ENCODE results near the gene MRPS15. TPM values are rescaled to one million over a fixed set of nuclear protein-coding genes. Genes with fewer than 3 reads are reported as not detected.
A peak's percentile ranks its signal among the peaks of the same experiment; 100 is the strongest.

The MRPS15 gene
- total RNA-seq, 1 donor from 2014 or later, result 78.8 TPM

DNA sequence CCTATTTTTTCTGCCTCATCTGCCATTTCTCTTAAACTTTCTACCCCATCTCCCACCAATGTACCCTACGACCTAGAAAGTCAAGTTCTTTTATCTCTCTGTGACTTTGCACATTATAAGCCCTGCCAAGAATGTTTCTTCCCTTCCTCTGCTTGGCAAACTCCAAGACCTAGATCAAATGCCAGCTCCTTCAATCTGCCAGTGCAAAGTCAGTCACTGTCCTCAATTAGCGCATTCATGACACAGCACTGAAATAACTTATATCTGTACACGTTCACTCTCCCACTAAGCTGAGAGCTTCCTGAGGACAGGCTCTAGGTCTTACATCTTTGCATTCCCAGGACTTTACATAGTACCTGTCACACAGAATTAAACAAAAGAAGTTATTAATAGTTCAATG lies 45.0 kb downstream of the MRPS15 start:
- Mint-ChIP-seq H3K9me3 (ENCODE audit: unreplicated experiment) (no peaks in the 10 kb centered on the region), H3K27ac (ENCODE audit: unreplicated experiment) (no peak overlapping the region), H3K36me3 (ENCODE audit: low read depth, unreplicated experiment) (no peaks in the 10 kb centered on the region), H3K27me3 (ENCODE audit: unreplicated experiment) (no peaks in the 10 kb centered on the region), H3K4me3 (ENCODE audit: unreplicated experiment) (no peak overlapping the region), H3K4me1 (ENCODE audit: unreplicated experiment) (peaks cover 9% of the 10 kb centered on the region)
- DNase-seq (ENCODE audit: low spot score), result no peak
- TF ChIP-seq, protein P1, sequence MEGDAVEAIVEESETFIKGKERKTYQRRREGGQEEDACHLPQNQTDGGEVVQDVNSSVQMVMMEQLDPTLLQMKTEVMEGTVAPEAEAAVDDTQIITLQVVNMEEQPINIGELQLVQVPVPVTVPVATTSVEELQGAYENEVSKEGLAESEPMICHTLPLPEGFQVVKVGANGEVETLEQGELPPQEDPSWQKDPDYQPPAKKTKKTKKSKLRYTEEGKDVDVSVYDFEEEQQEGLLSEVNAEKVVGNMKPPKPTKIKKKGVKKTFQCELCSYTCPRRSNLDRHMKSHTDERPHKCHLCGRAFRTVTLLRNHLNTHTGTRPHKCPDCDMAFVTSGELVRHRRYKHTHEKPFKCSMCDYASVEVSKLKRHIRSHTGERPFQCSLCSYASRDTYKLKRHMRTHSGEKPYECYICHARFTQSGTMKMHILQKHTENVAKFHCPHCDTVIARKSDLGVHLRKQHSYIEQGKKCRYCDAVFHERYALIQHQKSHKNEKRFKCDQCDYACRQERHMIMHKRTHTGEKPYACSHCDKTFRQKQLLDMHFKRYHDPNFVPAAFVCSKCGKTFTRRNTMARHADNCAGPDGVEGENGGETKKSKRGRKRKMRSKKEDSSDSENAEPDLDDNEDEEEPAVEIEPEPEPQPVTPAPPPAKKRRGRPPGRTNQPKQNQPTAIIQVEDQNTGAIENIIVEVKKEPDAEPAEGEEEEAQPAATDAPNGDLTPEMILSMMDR (IDR thresholded peaks at IDR 0.05; ENCODE audit: unreplicated experiment), result no peak

DNA sequence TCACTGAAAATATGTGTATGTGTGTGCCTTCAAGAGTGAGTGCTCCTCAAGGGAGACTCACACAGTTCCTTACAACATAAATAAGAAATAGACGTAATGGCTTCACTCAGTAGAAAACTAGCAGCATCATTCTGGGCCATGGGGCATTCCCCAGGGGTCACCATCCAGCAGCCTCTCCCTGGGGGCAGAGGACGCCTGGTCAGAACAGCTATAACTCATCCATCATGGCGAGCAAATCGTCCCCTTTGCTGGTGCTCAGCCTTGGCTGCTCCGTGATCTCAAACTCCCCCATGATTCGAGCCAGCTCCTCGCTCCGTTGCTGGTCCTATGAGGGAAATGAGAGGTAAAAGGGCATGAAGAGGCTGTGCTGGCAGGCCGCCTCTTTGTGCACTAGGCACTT lies 46.3 kb downstream of the MRPS15 start:
- no peak overlapping the region for H3K27ac Mint-ChIP-seq (ENCODE audit: unreplicated experiment)
- H3K27me3 Mint-ChIP-seq (ENCODE audit: unreplicated experiment), result no peaks in the 10 kb centered on the region
- peaks cover 9% of the 10 kb centered on the region for H3K4me1 Mint-ChIP-seq (ENCODE audit: unreplicated experiment)

DNA sequence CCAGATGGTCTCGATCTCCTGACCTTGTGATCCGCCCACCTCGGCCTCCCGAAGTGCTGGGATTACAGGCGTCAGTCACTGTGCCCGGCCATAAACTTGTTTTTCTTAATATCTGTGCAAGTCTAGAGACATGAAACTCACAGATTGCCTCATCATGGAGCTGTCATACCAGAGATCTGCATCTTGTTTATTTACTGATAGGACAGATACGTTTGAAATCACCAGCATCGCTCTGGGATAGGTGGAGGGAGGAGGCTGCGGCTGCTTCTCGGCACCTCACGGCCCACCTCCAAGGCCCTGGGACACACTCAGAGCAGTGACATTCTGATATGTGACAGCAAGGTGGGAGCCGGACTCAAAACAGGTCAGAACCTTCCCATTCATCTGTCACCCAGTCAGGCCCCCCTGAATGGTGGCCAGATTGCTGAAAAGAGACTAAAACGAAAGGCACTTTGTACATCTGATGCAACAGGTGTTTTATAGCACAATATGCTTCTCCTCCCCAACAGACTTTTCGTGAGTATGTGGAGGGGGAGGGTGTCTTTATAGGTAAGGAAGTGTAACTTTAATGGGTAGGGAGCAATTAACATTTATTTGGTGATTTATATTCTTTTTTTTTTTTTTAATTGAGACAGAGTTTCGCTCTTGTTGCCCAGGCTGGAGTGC lies 48.4 kb downstream of the MRPS15 start:
- no peaks in the 10 kb centered on the region for H3K27me3 Mint-ChIP-seq (ENCODE audit: unreplicated experiment)

More for the DNA sequence above, 46.3 kb downstream of the MRPS15 start:
- H3K36me3 Mint-ChIP-seq (ENCODE audit: low read depth, unreplicated experiment), result no peaks in the 10 kb centered on the region
- no peak for DNase-seq (ENCODE audit: low spot score)
- H3K4me3 Mint-ChIP-seq (ENCODE audit: unreplicated experiment), result no peak overlapping the region
- TF ChIP-seq, protein P1 (IDR thresholded peaks at IDR 0.05; ENCODE audit: unreplicated experiment), result no peak
- H3K9me3 Mint-ChIP-seq (ENCODE audit: unreplicated experiment), result no peaks in the 10 kb centered on the region

DNA sequence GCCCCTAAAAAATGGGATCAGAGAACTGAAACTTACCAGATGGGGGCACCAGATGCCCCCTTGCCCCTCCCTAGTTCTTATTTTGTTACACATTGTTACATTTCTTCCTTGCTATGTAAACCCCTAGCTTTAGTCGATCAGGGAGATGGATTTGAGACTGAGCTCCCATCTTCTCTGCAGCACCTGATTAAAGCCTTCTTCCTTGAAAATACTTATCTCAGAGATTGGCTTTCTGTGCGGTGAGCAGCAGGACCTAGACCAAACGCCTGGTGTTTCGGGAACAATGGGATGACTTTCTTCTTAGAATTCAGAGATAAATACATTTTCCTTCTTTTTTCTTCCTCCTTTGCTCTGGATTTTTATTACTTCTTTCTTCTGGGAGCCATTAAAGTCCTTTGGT lies 49.8 kb downstream of the MRPS15 start:
- Mint-ChIP-seq H3K36me3 (ENCODE audit: low read depth, unreplicated experiment) (peaks cover 4% of the 10 kb centered on the region), H3K4me3 (ENCODE audit: unreplicated experiment) (no peak overlapping the region), H3K27me3 (ENCODE audit: unreplicated experiment) (no peaks in the 10 kb centered on the region), H3K9me3 (ENCODE audit: unreplicated experiment) (no peaks in the 10 kb centered on the region), H3K27ac (ENCODE audit: unreplicated experiment) (no peak overlapping the region), H3K4me1 (ENCODE audit: unreplicated experiment) (no peaks in the 10 kb centered on the region)
- no peak for DNase-seq (ENCODE audit: low spot score)
- TF ChIP-seq, protein P1 (IDR thresholded peaks at IDR 0.05; ENCODE audit: unreplicated experiment), result no peak

More for the DNA sequence above, 48.4 kb downstream of the MRPS15 start:
- TF ChIP-seq, protein P1 (IDR thresholded peaks at IDR 0.05; ENCODE audit: unreplicated experiment), result no peak
- H3K4me3 Mint-ChIP-seq (ENCODE audit: unreplicated experiment), result no peak overlapping the region
- DNase-seq (ENCODE audit: low spot score), result no peak
- peak overlapping the region; percentile 42 for H3K27ac Mint-ChIP-seq (ENCODE audit: unreplicated experiment)
- H3K9me3 Mint-ChIP-seq (ENCODE audit: unreplicated experiment), result no peaks in the 10 kb centered on the region
- H3K4me1 Mint-ChIP-seq (ENCODE audit: unreplicated experiment), result peaks cover 6% of the 10 kb centered on the region
- H3K36me3 Mint-ChIP-seq (ENCODE audit: low read depth, unreplicated experiment), result peaks cover 4% of the 10 kb centered on the region
